Skeletal muscle satellite cell (primary cell): ENCODE results near the gene SLC9A1.

Source experiments
- H3K27me3 ChIP-seq: 2 replicates; pipeline ENCODE4 v1.7.0; 2013; ENCODE audit warnings: low read length; ENCODE audit not compliant: control insufficient read depth, insufficient read depth
- H3K36me3 ChIP-seq: 2 replicates; pipeline ENCODE4 v1.7.0; 2013; ENCODE audit warnings: mild to moderate bottlenecking, control low read depth, low read length; ENCODE audit not compliant: insufficient read depth
- H3K4me1 ChIP-seq: 2 replicates; pipeline ENCODE4 v1.7.0; 2013; ENCODE audit warnings: low read length; ENCODE audit not compliant: control insufficient read depth, insufficient read depth
- H3K4me2 ChIP-seq: 2 replicates; pipeline ENCODE4 v1.7.0; 2013; ENCODE audit warnings: mild to moderate bottlenecking, low read length
- H3K4me3 ChIP-seq: 2 replicates; pipeline ENCODE4 v1.7.0; 2013; ENCODE audit warnings: low read length
- H3K9ac ChIP-seq: 2 replicates; pipeline ENCODE4 v1.7.0; 2013; ENCODE audit warnings: mild to moderate bottlenecking, low read depth, low read length, moderate library complexity
- H3K9me3 ChIP-seq: replicated peaks from 2 replicates; pipeline ENCODE4 v1.7.0; 2013; ENCODE audit warnings: mild to moderate bottlenecking, control low read depth, low read length

SLC9A1 gene

DNA sequence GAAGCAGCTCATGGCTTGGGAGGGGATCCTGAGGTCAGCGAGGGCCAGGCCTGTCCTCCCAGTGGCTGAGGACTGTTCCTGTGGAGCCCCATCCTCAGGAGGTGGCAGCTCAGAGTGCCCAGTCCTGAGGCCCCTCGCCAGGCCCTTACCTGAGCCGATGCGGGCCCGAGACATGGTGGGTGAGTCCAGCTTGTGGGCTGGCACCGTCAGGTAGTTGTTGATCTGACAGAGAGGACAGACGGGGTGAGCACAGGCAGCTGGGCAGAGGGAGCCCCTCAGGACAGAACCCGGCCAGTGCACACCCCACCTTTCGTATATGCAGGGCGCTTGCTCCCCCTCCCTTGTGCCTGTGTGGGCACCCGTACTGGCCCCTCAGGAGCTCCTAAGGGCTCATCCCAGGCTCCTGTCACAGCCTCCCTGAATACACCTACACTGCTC lies 53.9 kb downstream of the SLC9A1 start:
- H3K27me3 ChIP-seq = no peaks in the 10 kb centered on the region
- H3K9me3 ChIP-seq = no peaks in the 10 kb centered on the region
- no peak overlapping the region for H3K9ac ChIP-seq
- H3K4me3 ChIP-seq = no peak overlapping the region
- H3K4me1 ChIP-seq = peaks cover 40% of the 10 kb centered on the region
- H3K4me2 ChIP-seq = no peak overlapping the region
- H3K36me3 ChIP-seq = peaks cover 7% of the 10 kb centered on the region

DNA sequence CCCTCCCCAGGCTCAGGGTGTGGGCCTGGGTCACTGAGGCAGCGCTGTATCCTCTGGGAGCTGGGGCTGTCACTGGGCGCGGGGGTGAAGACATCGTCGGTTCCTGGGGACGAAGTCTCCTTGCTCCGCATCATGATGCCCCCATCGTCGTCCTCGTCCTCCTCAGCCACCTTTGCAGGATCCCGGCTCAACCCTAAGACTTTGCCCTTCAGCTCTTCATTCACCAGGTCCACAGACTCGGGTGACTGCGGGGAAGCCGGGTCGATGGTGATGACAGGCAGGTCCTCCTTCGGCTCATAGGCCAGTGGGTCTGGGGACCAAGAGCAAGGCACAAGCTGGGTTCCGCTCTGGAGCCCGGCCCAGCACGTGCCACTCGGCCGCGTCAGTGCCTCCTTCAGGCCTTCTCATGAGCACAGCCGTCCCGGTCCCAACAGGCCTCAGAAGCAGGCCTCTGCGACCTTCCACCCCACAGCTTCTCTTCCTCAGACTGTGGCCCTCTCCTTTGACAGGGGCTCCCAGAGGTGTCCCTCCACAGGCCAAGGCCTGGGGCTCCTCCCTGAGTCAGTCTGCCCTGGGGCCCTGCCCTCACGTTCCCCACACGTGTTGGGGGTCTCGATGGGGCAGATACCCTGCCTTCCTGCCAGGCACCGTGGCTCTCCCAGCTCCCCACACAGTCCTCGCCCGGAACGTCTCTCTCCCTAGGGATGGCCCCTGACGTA lies 54.4 kb downstream of the SLC9A1 start:
- Histone ChIP-seq H3K4me2 (no peak overlapping the region), H3K27me3 (no peaks in the 10 kb centered on the region), H3K4me3 (no peak overlapping the region), H3K36me3 (peaks cover 7% of the 10 kb centered on the region), H3K9ac (peak overlapping the region; percentile 11), H3K9me3 (no peaks in the 10 kb centered on the region), H3K4me1 (peaks cover 34% of the 10 kb centered on the region)

DNA sequence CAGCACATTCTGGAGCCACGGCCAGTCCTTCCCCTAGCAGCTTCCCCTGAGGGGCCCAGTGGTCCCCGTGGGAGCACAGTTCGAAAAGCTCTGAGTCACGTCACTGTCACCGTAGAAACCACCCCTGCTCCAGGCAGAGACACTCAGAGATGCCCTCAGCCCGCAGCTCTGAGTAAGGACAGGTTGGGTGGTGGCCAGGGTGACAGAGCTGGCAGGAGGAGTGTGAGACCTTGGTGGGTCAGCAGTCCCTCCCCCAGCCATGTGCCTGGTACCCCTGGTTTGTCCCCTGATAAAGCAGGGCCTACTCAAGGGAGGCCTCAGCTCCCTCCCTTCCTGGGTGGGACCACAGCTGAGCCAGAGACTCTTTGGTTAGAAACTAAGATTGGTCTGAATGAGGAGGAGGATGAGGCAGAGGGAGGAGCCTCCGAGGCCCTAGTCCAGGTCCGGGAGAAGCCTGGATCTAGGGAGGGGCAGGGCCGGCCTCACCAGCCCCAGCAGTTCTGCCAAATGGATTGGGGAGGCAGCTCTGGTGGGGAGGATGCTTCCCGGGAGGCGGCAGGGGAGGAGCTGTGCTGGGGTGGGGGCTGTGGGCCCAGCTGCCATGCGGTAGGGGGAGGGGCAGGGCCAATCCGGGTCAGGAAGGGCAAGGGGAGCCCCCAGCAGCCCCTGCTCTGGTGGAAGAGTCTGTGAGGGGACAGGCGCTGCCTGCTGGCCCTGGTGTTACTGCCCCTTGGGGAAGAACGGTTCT lies 55.2 kb downstream of the SLC9A1 start:
- peaks cover 29% of the 10 kb centered on the region for H3K4me1 ChIP-seq
- H3K9ac ChIP-seq = peak overlapping the region; percentile 11
- peaks cover 3% of the 10 kb centered on the region for H3K36me3 ChIP-seq
- H3K27me3 ChIP-seq = no peaks in the 10 kb centered on the region
- H3K4me2 ChIP-seq = peak overlapping the region; percentile 59
- H3K9me3 ChIP-seq = no peaks in the 10 kb centered on the region
- no peak overlapping the region for H3K4me3 ChIP-seq

DNA sequence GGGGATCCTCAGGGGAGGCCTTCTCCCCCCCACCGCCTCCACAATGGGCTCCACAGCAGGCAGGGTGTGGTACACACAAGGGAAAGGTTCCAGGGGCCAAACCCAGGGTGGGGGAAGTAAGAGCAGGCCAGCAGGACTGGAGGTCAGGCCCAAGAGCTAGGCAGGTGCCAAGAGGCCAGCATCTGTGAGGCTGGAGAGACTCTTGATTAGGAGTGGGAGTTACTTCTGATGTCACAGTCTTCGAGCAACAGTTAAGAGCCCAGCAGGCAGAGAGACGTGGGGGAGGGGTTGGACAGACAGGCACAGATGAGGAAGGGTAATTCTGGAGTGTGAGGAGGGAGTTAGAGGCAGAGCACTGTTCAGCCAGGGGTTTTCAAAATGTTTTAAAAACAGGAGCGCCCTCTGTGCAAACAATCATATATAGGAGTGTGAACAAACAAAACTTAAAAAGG lies 55.8 kb downstream of the SLC9A1 start:
- Histone ChIP-seq H3K27me3 (no peaks in the 10 kb centered on the region), H3K9ac (peak overlapping the region; percentile 11), H3K36me3 (no peaks in the 10 kb centered on the region), H3K4me3 (peak overlapping the region; percentile 12), H3K4me1 (peaks cover 29% of the 10 kb centered on the region), H3K9me3 (no peaks in the 10 kb centered on the region), H3K4me2 (peak overlapping the region; percentile 59)

DNA sequence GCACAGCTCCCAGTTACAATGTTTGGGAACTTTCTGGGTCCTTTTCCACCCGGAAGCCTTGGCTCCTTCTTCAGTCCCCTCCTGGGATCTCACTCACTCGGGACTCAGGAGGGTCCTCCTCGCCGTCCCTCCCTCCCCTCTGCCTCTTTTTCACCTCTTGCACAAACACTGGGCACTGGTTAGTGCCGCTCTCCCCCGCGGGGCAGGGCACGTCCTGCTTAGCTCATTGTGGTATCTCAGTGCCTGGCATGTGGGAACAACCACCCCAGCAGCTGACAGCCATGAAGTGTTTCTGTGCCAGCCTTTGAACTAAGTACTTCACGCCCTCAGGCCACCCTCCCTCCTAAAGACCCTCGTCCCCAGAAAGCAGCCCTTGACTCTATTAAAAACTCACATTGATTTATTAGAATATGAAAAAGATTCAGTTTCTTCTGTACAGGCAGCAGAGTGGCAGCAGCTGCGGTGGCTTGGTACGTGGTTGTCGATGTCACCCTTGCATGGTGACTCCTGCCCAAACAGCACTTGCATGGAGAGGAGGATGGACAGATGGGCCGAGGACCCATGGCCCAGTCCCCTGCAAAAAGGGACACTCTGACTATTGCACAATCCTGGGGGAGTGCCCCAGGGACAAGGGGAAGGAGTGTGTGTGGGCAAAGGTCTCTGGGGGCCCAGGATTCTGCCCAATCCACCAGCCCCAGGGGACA lies 56.3 kb downstream of the SLC9A1 start:
- H3K9ac ChIP-seq = peak overlapping the region; percentile 11
- H3K4me1 ChIP-seq = peaks cover 29% of the 10 kb centered on the region
- no peaks in the 10 kb centered on the region for H3K9me3 ChIP-seq
- peak overlapping the region; percentile 12 for H3K4me3 ChIP-seq
- H3K4me2 ChIP-seq = peak overlapping the region; percentile 59
- H3K27me3 ChIP-seq = no peaks in the 10 kb centered on the region
- H3K36me3 ChIP-seq = no peaks in the 10 kb centered on the region

DNA sequence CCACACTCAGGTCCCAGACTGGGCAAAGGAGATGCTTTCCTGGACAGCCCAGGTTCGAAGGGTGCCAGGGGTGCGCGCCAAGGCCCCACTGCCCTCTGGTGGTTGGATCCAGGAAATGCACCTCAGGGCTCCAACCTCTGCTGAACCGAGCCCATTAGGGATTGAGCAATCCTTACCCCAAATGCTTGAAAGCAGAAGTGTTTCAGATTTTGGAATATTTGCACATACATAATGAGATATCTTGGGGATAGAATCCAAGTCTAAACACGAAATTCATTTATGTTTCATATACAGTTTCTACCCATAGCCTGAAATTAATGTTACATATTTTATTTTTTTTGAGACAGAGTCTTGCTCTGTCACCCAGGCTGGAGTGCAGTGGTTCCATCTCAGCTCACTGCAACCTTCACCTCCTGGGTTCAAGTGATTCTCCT lies 57.4 kb downstream of the SLC9A1 start:
- Histone ChIP-seq H3K9ac (no peak overlapping the region), H3K9me3 (no peaks in the 10 kb centered on the region), H3K27me3 (no peaks in the 10 kb centered on the region), H3K4me2 (no peak overlapping the region), H3K4me3 (no peak overlapping the region), H3K36me3 (no peaks in the 10 kb centered on the region), H3K4me1 (peaks cover 29% of the 10 kb centered on the region)

DNA sequence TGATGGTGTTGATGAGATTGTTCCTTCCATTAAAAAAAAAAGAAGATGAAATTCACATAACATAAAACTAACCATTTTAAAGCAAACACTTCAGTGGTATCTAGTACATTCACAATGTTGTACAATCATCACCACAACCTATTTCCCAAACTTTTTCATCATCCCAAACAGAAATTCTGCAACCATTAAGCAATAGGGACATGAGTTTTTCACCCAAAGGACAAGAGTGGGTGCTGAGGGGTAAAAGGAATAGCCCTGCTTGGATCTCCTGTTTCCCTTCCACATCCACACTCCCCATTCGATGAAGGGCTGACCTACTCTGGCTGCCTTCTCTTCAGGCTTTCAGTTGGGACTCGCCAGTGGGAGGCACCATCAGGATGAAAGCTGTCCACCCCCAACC lies 59.3 kb downstream of the SLC9A1 start:
- H3K4me3 ChIP-seq = no peak overlapping the region

GRCh38 chr1:27092888-27093287 lies 62.0 kb downstream of the SLC9A1 start:
- H3K27me3 ChIP-seq = peaks cover 7% of the 10 kb centered on the region
- no peaks in the 10 kb centered on the region for H3K9me3 ChIP-seq
- peaks cover 3% of the 10 kb centered on the region for H3K4me1 ChIP-seq
- no peaks in the 10 kb centered on the region for H3K36me3 ChIP-seq
- no peak overlapping the region for H3K4me3 ChIP-seq
- H3K9ac ChIP-seq = no peak overlapping the region
- H3K4me2 ChIP-seq = no peak overlapping the region

More for the DNA sequence above, 59.3 kb downstream of the SLC9A1 start:
- Histone ChIP-seq H3K9me3 (no peaks in the 10 kb centered on the region), H3K36me3 (no peaks in the 10 kb centered on the region), H3K4me1 (peaks cover 29% of the 10 kb centered on the region), H3K4me2 (no peak overlapping the region), H3K9ac (no peak overlapping the region), H3K27me3 (no peaks in the 10 kb centered on the region)

DNA sequence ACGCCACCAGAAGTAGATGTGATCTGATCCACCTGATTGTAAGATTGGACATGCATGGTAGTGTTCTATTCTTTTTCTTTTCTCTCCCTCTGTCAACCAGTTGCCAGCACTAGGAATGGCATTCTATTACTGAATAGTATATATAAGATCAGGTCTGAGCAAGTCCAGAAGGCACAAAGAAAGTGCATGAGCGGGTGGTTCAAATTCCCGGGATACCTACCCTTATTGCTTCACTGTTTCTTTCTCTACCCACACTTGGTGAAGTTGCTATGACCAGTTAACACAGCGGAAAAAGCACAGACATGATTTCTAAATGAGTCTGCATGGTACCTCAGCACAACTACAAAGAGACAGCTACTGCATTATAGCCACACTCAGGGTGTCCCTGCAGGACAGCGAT lies 64.0 kb downstream of the SLC9A1 start:
- Histone ChIP-seq H3K9ac (no peak overlapping the region), H3K36me3 (no peaks in the 10 kb centered on the region), H3K9me3 (no peaks in the 10 kb centered on the region), H3K4me1 (no peaks in the 10 kb centered on the region), H3K4me2 (no peak overlapping the region), H3K4me3 (no peak overlapping the region), H3K27me3 (peaks cover 12% of the 10 kb centered on the region)

DNA sequence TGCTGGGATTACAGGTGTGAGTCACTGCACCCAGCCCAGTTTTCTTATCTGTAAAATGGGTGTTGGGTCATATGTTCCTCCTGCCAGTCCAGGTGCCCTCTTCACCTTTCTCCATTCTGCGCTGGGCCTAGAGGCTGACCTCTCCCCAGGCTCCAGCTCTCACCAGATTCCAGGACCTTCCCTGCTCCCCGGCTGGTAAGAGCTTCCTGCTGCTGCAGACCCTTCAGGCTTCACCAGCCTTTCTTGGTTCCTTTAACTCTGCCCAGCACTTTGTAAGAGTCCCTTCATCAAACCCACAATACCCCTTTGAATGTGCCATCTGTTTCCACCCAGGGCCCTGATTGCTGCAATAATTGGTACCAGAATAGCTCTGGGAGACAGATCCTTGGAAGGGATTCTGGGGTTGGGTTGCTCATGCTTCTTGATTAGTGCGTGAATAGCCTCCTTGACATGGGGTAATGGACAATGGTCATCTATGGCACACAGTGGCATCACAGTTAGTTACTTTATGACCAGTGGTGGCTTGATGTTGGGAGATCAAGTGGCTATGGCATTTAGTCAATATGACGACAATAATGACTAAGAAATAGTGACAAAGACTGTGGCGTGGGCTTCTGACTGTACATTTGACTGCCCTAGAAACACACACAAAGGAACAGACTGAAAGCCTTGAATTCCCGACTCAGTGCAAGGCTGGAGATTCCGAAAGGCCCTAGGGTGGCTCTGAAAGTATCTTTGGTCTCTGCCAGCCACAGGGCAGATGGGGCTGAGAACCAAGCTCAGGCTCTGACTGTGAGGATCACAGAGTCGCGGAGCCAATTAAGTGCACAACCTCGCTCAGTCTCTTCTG lies 67.3 kb downstream of the SLC9A1 start:
- no peak overlapping the region for H3K4me3 ChIP-seq
- H3K4me1 ChIP-seq = no peaks in the 10 kb centered on the region
- no peak overlapping the region for H3K4me2 ChIP-seq
- H3K9ac ChIP-seq = no peak overlapping the region
- no peaks in the 10 kb centered on the region for H3K9me3 ChIP-seq
- H3K36me3 ChIP-seq = no peaks in the 10 kb centered on the region
- peaks cover 18% of the 10 kb centered on the region for H3K27me3 ChIP-seq

DNA sequence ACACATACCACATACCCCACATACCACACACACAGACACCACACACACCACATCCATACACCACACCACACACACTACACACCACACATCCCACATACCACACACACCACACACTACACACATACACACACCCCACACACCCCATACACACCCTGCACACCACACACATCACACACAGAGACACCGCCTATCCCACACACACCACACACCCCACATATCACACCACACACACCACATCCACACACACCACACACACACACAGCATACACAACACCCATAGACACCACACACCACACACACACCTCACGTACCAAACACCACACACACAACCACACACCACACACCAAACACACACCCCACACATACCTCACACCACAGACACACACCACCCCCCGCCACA lies 68.3 kb downstream of the SLC9A1 start:
- no peak overlapping the region for H3K9ac ChIP-seq

More for the DNA sequence above, 68.3 kb downstream of the SLC9A1 start:
- Histone ChIP-seq H3K9me3 (no peaks in the 10 kb centered on the region), H3K4me1 (no peaks in the 10 kb centered on the region), H3K4me2 (no peak overlapping the region), H3K4me3 (no peak overlapping the region), H3K27me3 (peaks cover 18% of the 10 kb centered on the region), H3K36me3 (no peaks in the 10 kb centered on the region)
